IMR-90 (cell line): ENCODE results near the gene TRIM63. TPM values are rescaled to one million over a fixed set of nuclear protein-coding genes. Genes with fewer than 3 reads are reported as not detected.

Experiments
- ATAC-seq: fragments of 200-7000 bp; cut with Tn5 transposase; 2 replicates; pipeline ENCODE4 v1.9.1; 2020; ENCODE audit warnings: low read depth, mild to moderate bottlenecking, moderate library complexity
- BruUV-seq: library from RNA; stranded (reverse); fragments of 400-500 nt; replicated peaks from 2 replicates; lab custom pipeline; 2021; lab: Mats Ljungman, UMichigan
- CTCF ChIA-PET: fragments of 300-600 bp; formaldehyde crosslinking; extraction: SDS; loops from one replicate; lab custom pipeline; 2021; ENCODE audit warnings: antibody characterized with exemption; lab: Yijun Ruan, JAX
- POLR2A ChIA-PET: fragments of 300-600 bp; sonication (Branson Sonifier 250); formaldehyde crosslinking; loops from one replicate; lab custom pipeline; 2022; ENCODE audit warnings: antibody characterized with exemption; ENCODE audit not compliant: unreplicated experiment; lab: Charles Lee
- DNase-seq: peaks from one replicate; pipeline ENCODE4 v3.0.0; 2013
- H2AFZ ChIP-seq: replicated peaks from 2 replicates; pipeline ENCODE3; 2013; ENCODE audit warnings: low read length, mild to moderate bottlenecking; ENCODE audit not compliant: poor library complexity
- H2AK5ac ChIP-seq: 2 replicates; pipeline ENCODE4 v1.6.1; 2013; ENCODE audit warnings: low read depth, low read length, inconsistent platforms
- H2AK9ac ChIP-seq: replicated peaks from 2 replicates; pipeline ENCODE3; 2013; ENCODE audit warnings: mild to moderate bottlenecking, low read depth, low read length, moderate library complexity; ENCODE audit not compliant: poor library complexity
- H2BK120ac ChIP-seq: 2 replicates; pipeline ENCODE4 v1.6.1; 2013; ENCODE audit warnings: low read depth, low read length, inconsistent platforms
- H2BK15ac ChIP-seq: 3 replicates; pipeline ENCODE4 v1.6.1; 2013; ENCODE audit warnings: low read depth, low read length, inconsistent platforms
- H2BK20ac ChIP-seq: 2 replicates; pipeline ENCODE4 v1.6.1; 2013; ENCODE audit warnings: low read depth, mild to moderate bottlenecking, inconsistent platforms, low read length, moderate library complexity
- H2BK5ac ChIP-seq: 2 replicates; pipeline ENCODE4 v1.6.1; 2013; ENCODE audit warnings: mild to moderate bottlenecking, low read depth, low read length, inconsistent platforms; ENCODE audit not compliant: poor library complexity, severe bottlenecking
- H3K14ac ChIP-seq: replicated peaks from 2 replicates; pipeline ENCODE4 v1.6.1; 2013; ENCODE audit warnings: low read depth, low read length, inconsistent platforms
- H3K18ac ChIP-seq: 2 replicates; pipeline ENCODE4 v1.6.1; 2013; ENCODE audit warnings: low read depth, low read length, control low read depth
- H3K23ac ChIP-seq: 2 replicates; pipeline ENCODE4 v1.6.1; 2013; ENCODE audit warnings: low read depth, low read length, inconsistent platforms
- H3K27ac ChIP-seq: 2 replicates; pipeline ENCODE4 v1.5.1; 2013; ENCODE audit warnings: mild to moderate bottlenecking, control low read depth, low read length; ENCODE audit not compliant: insufficient read depth
- H3K27me3 ChIP-seq: 2 replicates; pipeline ENCODE4 v1.6.1; 2013; ENCODE audit warnings: low read length; ENCODE audit not compliant: control insufficient read depth, insufficient read depth
- H3K36me3 ChIP-seq: 2 replicates; pipeline ENCODE4 v1.6.1; 2013; ENCODE audit warnings: low read length, mixed read lengths; ENCODE audit not compliant: control insufficient read depth, insufficient read depth
- H3K4ac ChIP-seq: 2 replicates; pipeline ENCODE4 v1.6.1; 2013; ENCODE audit warnings: low read depth, low read length, inconsistent platforms
- H3K4me1 ChIP-seq: 2 replicates; pipeline ENCODE4 v1.6.1; 2013; ENCODE audit warnings: low read length, mixed read lengths; ENCODE audit not compliant: control insufficient read depth, insufficient read depth
- H3K4me2 ChIP-seq: 2 replicates; pipeline ENCODE4 v1.6.1; 2013; ENCODE audit warnings: low read depth, mild to moderate bottlenecking, control low read depth, low read length, moderate library complexity
- H3K4me3 ChIP-seq: 2 replicates; pipeline ENCODE4 v1.5.1; 2013; ENCODE audit warnings: low read depth, mild to moderate bottlenecking, control low read depth, low read length, moderate library complexity; ENCODE audit not compliant: insufficient read depth
- H3K56ac ChIP-seq: 2 replicates; pipeline ENCODE4 v1.6.1; 2013; ENCODE audit warnings: low read length, inconsistent platforms; ENCODE audit not compliant: insufficient read depth; ENCODE audit errors: extremely low read depth
- H3K79me1 ChIP-seq, 2 experiments: 2 replicates each; pipeline ENCODE4 v1.6.1; 2013; ENCODE audit warnings: low read length in 2 of 2, inconsistent platforms in 1 of 2, low read depth in 1 of 2
- H3K9ac ChIP-seq: 2 replicates; pipeline ENCODE4 v1.6.1; 2013; ENCODE audit warnings: low read depth, low read length, control low read depth
- H3K9me1 ChIP-seq: 2 replicates; pipeline ENCODE4 v1.6.1; 2013; ENCODE audit warnings: low read length, inconsistent platforms; ENCODE audit not compliant: insufficient read depth
- H3K9me3 ChIP-seq: 2 replicates; pipeline ENCODE4 v1.6.1; 2013; ENCODE audit warnings: low read length; ENCODE audit not compliant: control insufficient read depth, insufficient read depth
- H4K20me1 ChIP-seq: 2 replicates; pipeline ENCODE4 v1.6.1; 2013; ENCODE audit warnings: low read length, inconsistent platforms; ENCODE audit not compliant: insufficient read depth
- H4K5ac ChIP-seq: 2 replicates; pipeline ENCODE4 v1.6.1; 2013; ENCODE audit warnings: mild to moderate bottlenecking, low read depth, low read length, control low read depth
- H4K8ac ChIP-seq, 2 experiments: 2 replicates each; pipeline ENCODE4 v1.6.1; 2013; ENCODE audit warnings: low read depth in 2 of 2, low read length in 2 of 2, control low read depth in 1 of 2, inconsistent platforms in 1 of 2
- H4K91ac ChIP-seq: 2 replicates; pipeline ENCODE4 v1.6.1; 2013; ENCODE audit warnings: low read depth, low read length, inconsistent platforms; ENCODE audit not compliant: insufficient read depth
- MAZ ChIP-seq: IDR thresholded peaks from 2 replicates; pipeline ENCODE4 v1.6.1; 2012; ENCODE audit warnings: low read depth, mild to moderate bottlenecking, low read length, improper control_type of control experiment, moderate library complexity, borderline replicate concordance
- RCOR1 ChIP-seq: IDR thresholded peaks from 2 replicates; pipeline ENCODE4 v1.6.1; 2012; ENCODE audit warnings: mild to moderate bottlenecking, low read length, improper control_type of control experiment; ENCODE audit not compliant: insufficient replicate concordance
- WGBS, 2 experiments: methylation state at CpG; one replicate each; pipeline versions ENCODE4 v1.1.5 to v1.1.7; 2013; ENCODE audit warnings: missing lambda C conversion rate in 2 of 2; ENCODE audit not compliant: insufficient read length in 1 of 2; ENCODE audit errors: extremely low coverage in 2 of 2; 5-methylcytosine and 5-hydroxymethylcytosine counted together
- dilution Hi-C: fragments of 300-500 bp; cut with HindIII; formaldehyde crosslinking; loops from one replicate; pipeline ENCODE4 v1.14.3; 2018; ENCODE audit warnings: low sequenced_read_pairs; ENCODE audit not compliant: unreplicated experiment
- in situ Hi-C: fragments of 300-500 bp; cut with MboI; formaldehyde crosslinking; loops from 3 replicates; pipeline ENCODE4 v1.14.3; 2019; ENCODE audit warnings: low sequenced_read_pairs, inconsistent platforms, mixed read lengths
- intact Hi-C: fragments of 100-400 bp; cut with micrococcal nuclease; formaldehyde crosslinking; loops from 2 replicates; pipeline ENCODE4 v1.10.0; 2022
- polyA plus RNA-seq, 3 experiments: library from polyadenylated mRNA; depleted of rRNA; stranded (reverse); fragments of >200 nt; gene quantifications; 2 replicates each; pipeline ENCODE4 v1.2.3, GENCODE V29; 2012; ENCODE audit warnings: low replicate concordance in 1 of 3
- total RNA-seq: library from RNA; depleted of rRNA; stranded (reverse); fragments of >200 nt; gene quantifications from 2 replicates; pipeline ENCODE4 v1.2.3, GENCODE V29; 2012

The TRIM63 gene
- total and polyA plus RNA-seq, 2 of the 4 experiments (the other 2 are of a cell fraction): not detected

- Histone ChIP-seq H3K14ac (no peak overlapping the region), H4K8ac (no peak overlapping the region), H3K23ac (no peak overlapping the region), H3K9me3 (no peaks in the 10 kb centered on the region), H3K36me3 (no peaks in the 10 kb centered on the region), H3K18ac (no peak overlapping the region), H2BK15ac (no peak overlapping the region), H4K20me1 (no peaks in the 10 kb centered on the region), H3K4me2 (no peak overlapping the region), H3K9ac (no peak overlapping the region), H3K4me1 (0 out of 2 replicates have a peak, but pooled peaks cover 2% of the 10 kb centered on the region), H3K4ac (no peak overlapping the region), H2BK120ac (no peak overlapping the region), H2BK5ac (no peak overlapping the region), H3K9me1 (no peaks in the 10 kb centered on the region), H4K5ac (no peak overlapping the region), H2AFZ (no peak overlapping the region), H2BK20ac (no peak overlapping the region), H3K27ac (no peak overlapping the region), H3K56ac (no peak overlapping the region), H2AK9ac (no peak overlapping the region), H3K27me3 (peaks cover 36% of the 10 kb centered on the region), H2AK5ac (no peak overlapping the region), H4K91ac (no peak overlapping the region), H3K4me3 (no peak overlapping the region), H3K79me1 (no peaks in the 10 kb centered on the region)
- ATAC-seq: no peak
- 100% methylated on average over 1 of the region's 7 CpGs; no CpG with 5 or more reads in 1 of the 2 experiments for WGBS, 2 experiments
- no TSS peak for BruUV-seq
- TF ChIP-seq RCOR1: no peak
- no peak for TF ChIP-seq MAZ
- ChIA-PET CTCF (no interaction called here), POLR2A (interaction anchor here (0.6 kb wide), 1 partner anchor 266 kb away, joined by 3 read pairs; no protein-coding TSS in a partner anchor)
- no peak for DNase-seq
- intact Hi-C loops (no loop called here), in situ Hi-C loops (no loop called here), dilution Hi-C loops (no loop called here)
Measured at GRCh38 chr1:26092422-26092821, 25.0 kb upstream of the TRIM63 start.
